NCI-H748 treated with DMSO at 0.1 percent for 48 hours (cell line): Measurements from ENCODE around the gene CYFIP1.
"Not testable (repeated sequence)": the region's sequence is repeated elsewhere in the genome, so short reads cannot be mapped to it uniquely, and the experiment has no call there.

Experiments
- DNase-seq: peaks from one replicate; lab custom pipeline; 2025; lab: John Stamatoyannopoulos, UW

Gene CYFIP1

GRCh38 chr15:22980189-22981050, at the start of gene CYFIP1:
CYFIP1 (minus strand) TSS chr15:22980368; CDS start chr15:22947285, 33,083 bp downstream.
- peak; percentile 2 for DNase-seq

GRCh38 chr15:23026218-23026617, 46.0 kb upstream of the CYFIP1 start:
- DNase-seq: no peak

- no peak for DNase-seq
Observed at GRCh38 chr15:23022156-23022555, 42.0 kb upstream of the CYFIP1 start.

GRCh38 chr15:23014394-23015000, 34.3 kb upstream of the CYFIP1 start:
- no peak for DNase-seq

GRCh38 chr15:23013681-23014080, 33.5 kb upstream of the CYFIP1 start:
- DNase-seq: no peak

GRCh38 chr15:23012616-23013015, 32.4 kb upstream of the CYFIP1 start:
- not testable (repeated sequence) for DNase-seq

GRCh38 chr15:23003736-23004135, 23.6 kb upstream of the CYFIP1 start:
- no peak for DNase-seq

GRCh38 chr15:23002920-23003319, 22.8 kb upstream of the CYFIP1 start:
- DNase-seq: no peak

GRCh38 chr15:22995795-22996194, 15.6 kb upstream of the CYFIP1 start:
- no peak for DNase-seq

- DNase-seq: no peak
Observed at GRCh38 chr15:22992024-22992326, 11.8 kb upstream of the CYFIP1 start.

GRCh38 chr15:22989576-22990477, 9.7 kb upstream of the CYFIP1 start:
- no peak for DNase-seq

- DNase-seq: no peak
Observed at GRCh38 chr15:22988811-22989210, 8.6 kb upstream of the CYFIP1 start.

GRCh38 chr15:22981931-22982330, 1.8 kb upstream of the CYFIP1 start:
- not testable (repeated sequence) for DNase-seq

- DNase-seq: no peak
Observed at GRCh38 chr15:22981051-22981840, 1.1 kb upstream of the CYFIP1 start.

- DNase-seq: peak; percentile 17
Observed at GRCh38 chr15:22979238-22980188, 655 bp downstream of the CYFIP1 start.

- DNase-seq: no peak
Observed at GRCh38 chr15:22978691-22979237, 1.4 kb downstream of the CYFIP1 start.

GRCh38 chr15:22974745-22975144, 5.4 kb downstream of the CYFIP1 start:
- DNase-seq: no peak

- no peak for DNase-seq
Observed at GRCh38 chr15:22973987-22974386, 6.2 kb downstream of the CYFIP1 start.

GRCh38 chr15:22973286-22973685, 6.9 kb downstream of the CYFIP1 start:
- DNase-seq: no peak

- no peak for DNase-seq
Observed at GRCh38 chr15:22969489-22969888, 10.7 kb downstream of the CYFIP1 start.
